H1 (cell line): ENCODE measurements around the gene ALOX15.

Experiments
- ASH2L ChIP-seq: fragments of 200-600, 300-600 bp; sonication (generic); IDR thresholded peaks from one replicate; pipeline ENCODE4 v1.7.1; 2017; ENCODE audit warnings: low read length
- CEBPB ChIP-seq: IDR thresholded peaks from 2 replicates; pipeline ENCODE4 v1.6.1; 2012; ENCODE audit warnings: low read depth, low read length
- CTCF ChIP-seq, 3 experiments: IDR thresholded peaks; 1 replicate in 2 of 3; 2 replicates in 1 of 3; pipeline versions ENCODE4 v1.5.1 to v1.6.1; 2011; ENCODE audit warnings: low read length in 3 of 3, mild to moderate bottlenecking in 3 of 3, inconsistent platforms in 2 of 3, low read depth in 1 of 3, moderate library complexity in 1 of 3; ENCODE audit not compliant: insufficient read depth in 1 of 3; ENCODE audit errors: control extremely low read depth in 1 of 3
- SP1 ChIP-seq: IDR thresholded peaks from 2 replicates; pipeline ENCODE4 v1.6.1; 2011; ENCODE audit warnings: low read depth, low read length
- TAF1 ChIP-seq: IDR thresholded peaks from 2 replicates; pipeline ENCODE4 v1.6.1; 2011; ENCODE audit warnings: mild to moderate bottlenecking, low read depth, low read length
- TEAD4 ChIP-seq: IDR thresholded peaks from 2 replicates; pipeline ENCODE4 v1.6.1; 2012; ENCODE audit warnings: low read depth, low read length, inconsistent platforms, mixed read lengths

GRCh38 chr17:4620531-4621101 lies 20.9 kb downstream of the ALOX15 start:
- TF ChIP-seq TAF1 (no peak), TEAD4 (no peak), CEBPB (no peak), CTCF (IDR thresholded peaks at IDR 0.05; ENCODE audit: control extremely low read depth in 1 of 3, insufficient read depth in 1 of 3, low read depth in 1 of 3, low read length in 3 of 3) (no peak), SP1 (no peak), ASH2L (no peak)
